Motor neuron (in vitro differentiated cells): ENCODE data around the gene BAHCC1. TPM values are rescaled to one million over a fixed set of nuclear protein-coding genes. Genes with fewer than 3 reads are reported as not detected.
"Not testable (repeated sequence)": the region's sequence is repeated elsewhere in the genome, so short reads cannot be mapped to it uniquely, and the experiment has no call there.

Source experiments
- ATAC-seq, 8 experiments: fragments of 200-7000 bp; cut with Tn5 transposase; replicated peaks in 6 of 8; 2 replicates each; pipeline ENCODE4 v1.8.0; 2021; ENCODE audit warnings: mild to moderate bottlenecking in 8 of 8, moderate library complexity in 8 of 8
- H3K27ac ChIP-seq, 2 donors: fragments of 250-450 bp; sonication (Bioruptor Pico); 2 replicates each; pipeline ENCODE4 v1.9.0; 2021; ENCODE audit warnings: antibody characterized with exemption in 2 of 2, mild to moderate bottlenecking in 2 of 2, moderate library complexity in 1 of 2
- H3K4me1 ChIP-seq, 2 donors: fragments of 250-450 bp; sonication (Bioruptor Pico); replicated peaks in 1 of 2; 2 replicates each; pipeline ENCODE4 v1.6.1; 2021; ENCODE audit warnings: antibody characterized with exemption in 2 of 2, mild to moderate bottlenecking in 2 of 2, moderate library complexity in 1 of 2
- H3K4me3 ChIP-seq, 5 donors: fragments of 250-450 bp; sonication (Bioruptor Pico); 2 replicates each; pipeline ENCODE4 v1.9.0; 2021; ENCODE audit warnings: antibody characterized with exemption in 5 of 5, mild to moderate bottlenecking in 5 of 5, moderate library complexity in 4 of 5
- WGBS, 10 experiments: fragments of 450-650 bp; shearing (Covaris generic); methylation state at CpG; one replicate each; pipeline ENCODE4 v1.0.0; 2022; 5-methylcytosine and 5-hydroxymethylcytosine counted together
- in situ Hi-C, 9 experiments: fragments of 400-800 bp; cut with MboI; loops; one replicate each; pipeline ENCODE4 v1.15.0; 2021; ENCODE audit warnings: low sequenced_read_pairs in 9 of 9, low pct_unique_long_range_greater_than_20kb in 2 of 9; ENCODE audit not compliant: unreplicated experiment in 9 of 9
- total RNA-seq, 8 experiments: library from RNA; unstranded; fragments of 300-600 nt; gene quantifications; 2 replicates each; pipeline versions ENCODE4 v1.2.3 to v1.2.4, GENCODE V29; 2022

Gene BAHCC1
- total RNA-seq, 8 experiments from 2014 or later, result 1.9 to 19.5 (median 10.4) TPM

DNA sequence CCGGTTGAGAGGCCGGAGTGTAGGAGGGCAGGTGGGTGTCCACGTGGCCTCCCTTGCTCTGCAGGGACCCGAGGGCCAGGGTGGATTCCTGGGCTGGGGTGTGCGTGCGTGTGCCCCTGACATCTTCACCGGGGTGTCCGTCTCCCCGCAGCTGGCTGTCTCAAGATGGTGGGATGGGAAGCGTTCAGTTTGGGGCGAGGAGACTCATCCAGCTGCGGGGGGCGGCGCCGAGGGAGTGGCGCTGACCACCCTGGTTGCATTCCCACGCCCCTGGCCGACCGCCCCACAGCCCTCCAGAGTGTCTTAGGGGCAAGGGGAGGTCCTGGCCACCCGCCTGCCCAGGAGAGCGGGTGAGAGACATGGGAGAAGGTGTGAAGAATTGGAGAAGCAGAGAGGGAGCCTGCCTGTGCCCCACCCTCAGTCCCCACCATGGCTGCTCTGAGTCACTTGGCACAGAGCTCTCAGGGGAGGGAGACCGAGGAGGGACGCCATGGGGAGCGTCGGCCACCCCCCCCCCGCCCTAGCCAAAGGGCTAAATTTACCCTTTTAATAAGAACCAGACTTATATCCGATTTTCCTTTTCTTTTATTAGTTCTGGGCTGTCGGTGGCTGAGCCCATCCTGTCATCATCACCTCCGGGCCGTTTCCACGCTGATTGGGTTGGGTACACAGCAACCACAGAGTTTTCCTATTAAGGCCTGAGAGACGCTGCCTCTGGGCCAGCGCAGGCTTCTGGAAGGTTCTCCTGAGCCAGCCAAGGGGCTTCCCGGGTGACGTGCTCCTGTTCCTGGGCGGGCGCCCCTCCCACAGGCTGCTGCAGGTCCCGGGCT, 22.0 kb downstream of the BAHCC1 start:
- no peak overlapping the region for H3K27ac ChIP-seq
- H3K4me1 ChIP-seq, result peaks cover 29 to 40% of the 10 kb centered on the region in 2 donors
- no peak overlapping the region for H3K4me3 ChIP-seq
- WGBS, 10 experiments, result 20 to 100% (median 92%) methylated on average over 1 to 9 of the region's 38 CpGs; no CpG with 5 or more reads in 4 of the 10 experiments
- peak in 3 of 8 experiments; percentile 5 to 43 (median 14) for ATAC-seq
- in situ Hi-C loops, result no loop called here

DNA sequence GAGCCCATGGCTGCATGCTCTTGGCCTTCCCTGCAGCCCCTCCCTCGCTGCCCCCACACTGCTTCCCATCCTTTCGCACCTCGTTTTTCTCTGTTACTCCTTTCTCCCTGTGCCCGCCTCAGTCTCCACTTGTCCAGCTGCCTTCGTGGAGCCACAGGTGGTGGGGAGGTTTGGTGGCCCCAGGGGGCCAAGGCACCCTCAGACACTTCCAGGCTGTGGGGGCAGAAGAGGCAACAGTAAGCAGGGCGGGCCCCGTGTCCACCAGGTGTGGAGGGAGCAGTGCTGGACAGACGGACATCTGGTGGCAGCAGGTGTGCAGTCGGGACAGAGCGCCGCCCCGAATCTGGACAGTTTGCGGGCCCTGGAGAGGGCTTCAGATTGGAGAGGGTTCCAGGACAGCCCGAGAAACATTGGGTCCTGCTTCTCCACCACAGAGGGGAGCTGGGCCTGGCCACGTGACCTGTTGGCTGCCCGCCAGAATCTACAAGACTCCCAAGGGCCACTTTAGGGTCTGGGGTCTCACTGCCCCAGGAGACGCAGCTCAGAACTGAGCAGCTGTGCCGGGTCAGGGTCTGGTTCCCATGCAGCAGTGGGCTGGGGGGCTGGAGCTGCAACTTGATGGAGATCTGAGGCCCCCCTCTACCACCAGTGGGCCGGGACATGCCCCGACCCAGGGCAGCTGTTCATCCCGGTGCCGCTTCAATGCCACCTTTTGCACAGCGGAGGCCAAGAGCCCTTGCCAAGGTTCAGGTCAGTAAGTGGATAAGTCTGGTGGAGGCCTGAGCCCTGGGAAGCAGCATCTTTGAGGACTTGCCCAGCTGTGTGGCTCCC, 22.8 kb downstream of the BAHCC1 start:
- ATAC-seq, result no peak
- in situ Hi-C loops, result no loop called here
- peaks cover 32 to 39% of the 10 kb centered on the region in 2 donors for H3K4me1 ChIP-seq
- H3K4me3 ChIP-seq, result no peak overlapping the region
- peak overlapping the region in 1 of 2 donors; percentile 77 for H3K27ac ChIP-seq
- 0 to 100% (median 85%) methylated on average over 1 to 5 of the region's 23 CpGs; no CpG with 5 or more reads in 5 of the 10 experiments for WGBS, 10 experiments

DNA sequence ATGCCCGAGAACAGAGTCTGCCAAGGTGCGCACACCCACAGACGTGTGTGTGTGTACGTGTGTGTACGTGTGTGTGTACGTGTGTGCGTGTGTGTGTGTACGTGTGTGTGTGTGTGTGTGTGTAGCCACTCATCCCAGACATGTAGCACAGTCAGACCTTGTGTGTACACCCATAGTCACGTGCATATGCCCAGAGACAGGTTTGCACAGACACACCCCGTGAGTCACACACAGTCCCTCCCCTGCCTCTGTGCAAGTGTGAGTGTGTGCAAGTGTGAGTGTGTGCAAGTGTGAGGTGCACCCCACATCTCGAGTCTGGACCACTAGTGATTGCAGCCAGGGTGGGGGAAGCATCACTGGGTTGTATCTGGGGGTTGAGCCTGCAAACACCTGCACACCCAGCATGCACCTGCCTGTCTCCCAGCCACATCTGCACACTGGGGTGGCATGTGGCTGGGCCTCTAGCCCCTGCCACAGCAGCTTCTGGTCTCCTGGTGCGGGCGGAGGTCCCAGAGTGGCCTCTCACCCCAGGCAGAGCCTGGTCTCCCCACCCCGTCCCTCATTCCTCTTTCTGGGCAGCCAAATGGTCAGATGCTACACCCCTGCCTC, 23.6 kb downstream of the BAHCC1 start:
- WGBS, 10 experiments, result 26 to 80% (median 47%) methylated on average over 1 to 6 of the region's 14 CpGs; no CpG with 5 or more reads in 7 of the 10 experiments
- in situ Hi-C loops, result no loop called here
- Histone ChIP-seq H3K4me3 (no peak overlapping the region), H3K4me1 (peaks cover 39 to 45% of the 10 kb centered on the region in 2 donors), H3K27ac (peak overlapping the region; percentile 77 to 78)
- peak in 6 of 8 experiments; percentile 0 to 5 (median 1) for ATAC-seq

DNA sequence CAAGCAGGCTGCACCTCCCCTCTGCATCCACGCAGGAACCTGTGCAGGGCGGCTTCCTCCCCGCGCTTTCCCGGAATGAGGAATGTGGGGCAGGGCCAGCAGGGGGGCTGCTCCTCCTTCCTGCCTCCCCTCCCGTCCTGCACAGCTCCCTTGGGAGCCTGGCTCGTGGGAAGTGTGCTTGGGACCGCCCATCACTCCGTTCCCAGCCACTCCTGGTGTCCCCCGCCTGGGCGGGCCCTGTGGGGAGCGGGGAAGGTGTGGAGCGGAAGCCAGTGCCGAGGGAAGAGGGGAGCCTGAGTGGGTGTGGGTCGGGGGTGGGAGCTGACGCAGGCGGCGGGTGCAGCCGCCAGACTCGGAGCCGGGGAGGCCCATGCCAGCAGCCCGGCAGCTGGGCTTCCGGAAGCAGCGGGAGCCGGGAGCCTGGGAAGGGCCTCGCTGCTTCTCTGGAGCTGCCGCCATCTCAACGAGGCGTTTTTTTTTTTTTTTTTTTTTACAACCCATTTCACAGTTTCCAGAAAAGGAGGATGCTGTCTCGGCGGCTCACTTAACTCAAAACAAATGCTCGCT, 24.1 kb downstream of the BAHCC1 start:
- in situ Hi-C loops, result no loop called here
- WGBS, 10 experiments, result 0 to 35% (median 19%) methylated on average over 4 to 5 of the region's 32 CpGs; no CpG with 5 or more reads in 6 of the 10 experiments
- H3K27ac ChIP-seq, result peak overlapping the region; percentile 77 to 78
- ATAC-seq, result peak; percentile 55 to 86 (median 84)
- peak overlapping the region in 1 of 5 donors; percentile 9 for H3K4me3 ChIP-seq
- H3K4me1 ChIP-seq, result peaks cover 43 to 49% of the 10 kb centered on the region in 2 donors

DNA sequence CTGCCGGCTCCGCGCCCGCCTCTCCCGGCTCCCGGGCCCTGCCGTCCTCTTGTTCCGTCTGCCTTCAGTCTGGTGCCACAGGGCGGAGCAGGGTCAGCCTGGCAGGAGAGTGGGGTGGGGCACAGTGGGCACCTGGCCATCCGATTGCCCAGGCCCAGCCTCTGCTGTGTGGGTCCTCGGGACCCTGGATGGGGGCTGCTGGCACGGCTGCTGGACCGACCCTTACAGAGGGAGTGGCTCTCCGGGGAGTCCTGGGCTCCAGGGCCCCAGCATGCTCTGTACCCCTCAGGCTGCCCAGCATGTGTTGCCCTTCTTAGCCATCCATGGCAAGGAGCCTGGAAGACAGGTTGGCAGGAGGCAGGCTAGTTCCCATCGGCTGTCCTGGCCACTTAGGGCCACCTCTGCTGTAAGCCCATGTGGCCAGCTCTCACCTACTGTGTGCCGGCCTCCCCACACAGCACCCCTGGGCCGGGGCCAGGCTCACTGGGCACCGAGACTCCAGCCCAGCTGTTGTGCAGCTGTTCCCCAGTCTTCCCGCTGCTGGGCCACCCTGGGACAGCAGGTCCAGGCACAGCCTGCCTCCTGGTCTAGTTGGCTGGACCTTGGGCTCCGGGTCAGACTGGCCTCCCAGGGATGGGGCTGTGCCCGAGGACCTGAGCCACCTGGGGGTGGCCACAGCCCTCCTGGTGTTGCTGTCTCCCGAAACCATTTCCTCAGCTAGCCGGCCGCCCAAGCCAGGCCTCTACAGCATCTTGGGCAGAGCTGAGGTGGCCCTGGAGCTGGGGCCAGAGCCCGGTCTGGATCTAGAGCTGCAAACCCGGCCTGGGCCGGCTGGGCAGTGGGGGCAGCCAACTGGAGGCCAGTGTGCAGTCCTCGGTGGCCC, 24.9 kb downstream of the BAHCC1 start:
- H3K4me3 ChIP-seq, result peak overlapping the region in 1 of 5 donors; percentile 9
- peak in 1 of 8 experiments; percentile 2 for ATAC-seq
- H3K27ac ChIP-seq, result peak overlapping the region; percentile 45 to 78
- WGBS, 10 experiments, result 0 to 100% (median 72%) methylated on average over 1 to 7 of the region's 28 CpGs; no CpG with 5 or more reads in 5 of the 10 experiments
- H3K4me1 ChIP-seq, result peaks cover 43 to 49% of the 10 kb centered on the region in 2 donors
- in situ Hi-C loops, result no loop called here

DNA sequence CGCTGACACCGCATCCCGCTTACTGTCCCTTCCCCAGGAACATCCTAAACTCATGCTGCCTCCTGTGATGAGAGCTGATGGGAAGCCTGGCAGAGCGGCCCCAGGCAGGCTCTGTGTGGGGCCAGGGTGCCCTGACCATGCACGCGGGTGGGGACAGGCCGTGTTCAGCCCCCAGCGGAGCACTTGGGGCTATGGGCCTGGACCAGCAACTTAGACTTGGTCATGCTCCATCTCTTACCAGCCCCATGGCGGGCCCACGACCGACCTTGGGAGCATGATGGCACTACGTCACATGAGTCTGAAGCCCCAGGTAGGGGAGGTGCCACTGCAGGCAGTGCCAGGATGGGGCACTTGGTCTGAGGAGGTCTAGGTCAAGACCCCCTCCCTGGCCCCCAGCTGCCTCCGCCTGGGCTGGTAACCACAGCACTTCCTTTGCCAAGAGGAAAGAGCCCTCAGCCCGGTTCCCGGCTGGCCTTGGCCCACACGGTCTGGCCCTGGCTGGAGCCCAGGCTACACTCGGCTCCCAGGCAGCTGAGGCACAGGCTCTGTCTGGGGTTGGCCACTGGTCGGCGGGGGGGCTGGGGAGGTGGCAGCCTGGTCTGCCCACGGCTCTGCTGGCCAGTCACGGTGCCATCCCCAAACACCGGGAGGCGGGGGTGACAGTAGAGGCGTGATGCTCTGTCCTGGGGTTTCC, 25.7 kb downstream of the BAHCC1 start:
- in situ Hi-C loops, result no loop called here
- Histone ChIP-seq H3K4me1 (peaks cover 43 to 49% of the 10 kb centered on the region in 2 donors), H3K27ac (no peak overlapping the region), H3K4me3 (no peak overlapping the region)
- no peak for ATAC-seq
- WGBS, 10 experiments, result 75 to 100% (median 100%) methylated on average over 1 to 6 of the region's 24 CpGs; no CpG with 5 or more reads in 7 of the 10 experiments

DNA sequence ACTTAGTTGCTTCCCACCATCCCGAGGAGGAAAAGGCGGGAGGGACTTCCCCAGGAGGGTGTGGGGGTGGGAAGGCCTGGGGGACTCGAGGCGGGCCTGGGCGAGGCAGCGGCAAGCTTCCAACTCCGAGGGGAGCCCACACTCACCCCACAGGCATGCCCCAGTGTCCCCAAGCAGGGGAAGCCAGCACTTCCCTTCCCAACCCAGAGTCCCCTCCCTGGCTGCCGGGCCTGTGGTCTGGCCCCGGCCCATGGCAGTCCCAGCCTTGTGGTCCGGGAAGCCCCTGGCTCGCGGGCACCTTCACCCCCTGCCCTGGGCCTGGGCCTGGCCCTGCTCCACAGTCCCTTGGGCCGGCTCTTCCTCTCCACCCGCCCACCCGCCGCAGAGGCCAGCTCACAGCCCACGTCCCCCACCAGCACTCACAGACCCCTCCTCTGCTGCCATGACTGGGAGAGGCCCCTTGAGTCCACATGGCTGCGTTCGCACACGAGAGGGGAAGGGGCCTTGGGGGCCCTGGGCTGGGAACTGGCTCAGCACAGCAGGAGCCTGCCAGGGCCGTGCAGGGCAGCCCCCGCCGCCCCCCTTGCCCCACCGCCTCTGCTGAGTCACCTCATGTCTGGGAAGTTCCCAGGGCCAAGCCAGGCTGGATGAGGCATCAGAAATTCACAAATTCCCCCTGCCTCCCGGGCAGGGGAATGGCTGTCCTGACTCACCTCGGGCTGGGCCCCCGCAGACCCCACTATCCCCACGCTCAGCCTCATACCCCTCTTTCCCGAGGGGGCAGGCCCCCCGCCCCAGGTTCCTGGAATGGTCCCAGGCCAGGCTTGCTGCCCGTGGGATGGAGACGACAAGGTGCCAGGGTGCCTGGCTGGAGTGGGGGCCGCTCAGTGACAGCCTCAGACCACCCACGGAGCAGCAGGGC, 27.8 kb downstream of the BAHCC1 start:
- WGBS, 10 experiments, result no CpG with 5 or more reads among the region's 34 CpGs
- peak overlapping the region; percentile 67 to 73 for H3K27ac ChIP-seq
- H3K4me3 ChIP-seq, result no peak overlapping the region
- H3K4me1 ChIP-seq, result peaks cover 43 to 47% of the 10 kb centered on the region in 2 donors
- in situ Hi-C loops, result no loop called here
- peak; percentile 49 to 83 (median 64) for ATAC-seq

DNA sequence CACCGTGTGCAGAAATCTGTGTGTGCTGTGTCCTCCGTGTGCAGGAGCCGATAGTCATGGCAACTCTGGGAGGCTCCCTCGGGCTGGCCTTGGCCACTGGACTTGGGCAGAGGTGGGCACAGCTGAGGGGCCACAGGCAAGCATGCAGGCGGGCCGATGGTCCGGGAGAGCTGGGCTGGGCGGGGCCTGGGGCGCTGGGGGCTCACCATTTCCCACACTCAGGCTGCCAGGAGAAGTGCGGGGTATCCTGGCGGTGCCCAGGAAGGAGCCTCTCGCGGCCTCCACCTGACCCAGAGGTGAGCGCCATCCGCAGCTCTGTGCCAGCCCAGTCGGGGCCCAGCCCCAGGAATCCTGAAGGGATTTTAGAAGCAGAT, 28.4 kb downstream of the BAHCC1 start:
- ATAC-seq, result no peak
- Histone ChIP-seq H3K27ac (peak overlapping the region; percentile 67 to 73), H3K4me1 (peaks cover 43 to 46% of the 10 kb centered on the region in 2 donors), H3K4me3 (no peak overlapping the region)
- 70 to 80% methylated on average over 1 to 4 of the region's 16 CpGs; no CpG with 5 or more reads in 8 of the 10 experiments for WGBS, 10 experiments
- in situ Hi-C loops, result no loop called here

DNA sequence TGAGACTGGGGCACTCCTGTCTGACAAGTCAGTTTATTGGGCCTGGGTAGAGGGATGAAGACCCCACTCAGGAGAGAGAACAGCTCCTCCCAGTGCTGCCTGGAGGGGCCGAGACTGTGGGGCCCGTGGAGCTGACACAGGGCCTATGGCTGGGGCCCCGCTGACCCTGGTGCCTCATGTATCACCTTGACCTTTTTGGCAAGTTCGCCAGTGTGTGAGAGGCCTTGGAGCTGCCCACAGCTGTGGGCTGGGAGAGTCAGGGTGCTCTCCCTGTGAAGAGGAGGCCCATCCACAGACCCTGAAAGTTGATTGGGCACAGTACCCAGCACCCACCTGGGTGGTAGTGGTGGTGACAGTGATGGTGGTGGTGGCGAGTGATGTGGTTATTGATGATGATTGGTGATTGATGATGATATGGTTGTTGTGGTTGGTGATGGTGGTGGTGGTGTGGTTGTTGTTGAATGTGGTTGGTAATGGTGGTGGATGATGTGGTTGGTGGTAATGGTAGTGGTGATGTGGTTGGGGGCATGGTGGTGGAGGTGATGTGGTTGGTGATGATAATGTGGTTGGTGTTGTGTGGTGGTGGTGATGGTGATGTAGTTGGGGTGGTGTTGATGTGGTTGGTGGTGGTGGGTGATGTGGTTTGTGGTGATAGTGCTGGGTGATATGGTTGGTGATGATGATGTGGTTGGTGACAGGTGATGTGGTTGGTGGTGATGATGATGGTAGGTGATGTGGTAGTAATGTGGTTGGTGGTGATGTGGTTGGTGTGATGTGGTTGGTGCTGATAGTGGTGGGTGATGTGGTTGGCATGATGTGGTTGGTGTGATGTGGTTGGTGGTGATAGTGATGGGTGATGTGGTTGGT, 29.1 kb downstream of the BAHCC1 start:
- WGBS, 10 experiments, result 80 to 100% (median 92%) methylated on average over 1 to 2 of the region's 5 CpGs; no CpG with 5 or more reads in 6 of the 10 experiments
- peaks cover 43 to 46% of the 10 kb centered on the region in 2 donors for H3K4me1 ChIP-seq
- no peak overlapping the region for H3K4me3 ChIP-seq
- no peak overlapping the region for H3K27ac ChIP-seq
- no peak for ATAC-seq
- in situ Hi-C loops, result no loop called here

DNA sequence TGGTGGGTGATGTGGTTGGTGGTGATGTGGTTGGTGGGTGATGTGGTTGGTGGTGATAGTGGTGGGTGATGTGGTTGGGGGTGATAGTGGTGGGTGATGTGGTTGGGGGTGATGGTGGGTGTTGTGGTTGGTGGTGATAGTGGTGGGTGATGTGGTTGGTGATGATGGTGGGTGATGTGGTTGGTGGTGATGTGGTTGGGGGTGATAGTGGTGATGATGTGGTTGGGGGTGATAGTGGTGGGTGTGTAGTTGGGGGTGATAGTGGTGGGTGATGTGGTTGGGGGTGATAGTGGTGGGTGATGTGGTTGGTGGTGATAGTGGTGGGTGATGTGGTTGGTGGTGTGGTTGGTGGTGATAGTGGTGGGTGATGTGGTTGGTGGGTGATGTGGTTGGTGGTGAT, 29.8 kb downstream of the BAHCC1 start:
- peaks cover 43 to 46% of the 10 kb centered on the region in 2 donors for H3K4me1 ChIP-seq
- H3K27ac ChIP-seq, in situ Hi-C loops, H3K4me3 ChIP-seq, ATAC-seq: not testable (repeated sequence)
